GM12878 (cell line): Measurements from ENCODE around the gene TRIM47. TPM values are rescaled to one million over a fixed set of nuclear protein-coding genes. Genes with fewer than 3 reads are reported as not detected.

Source experiments
- ATAC-seq: fragments of 200-7000 bp; cut with Tn5 transposase; 3 replicates; pipeline ENCODE4 v1.9.1; 2020; ENCODE audit warnings: mild to moderate bottlenecking, moderate library complexity
- BruUV-seq: library from RNA; stranded (reverse); fragments of 400-500 nt; replicated peaks from 2 replicates; lab custom pipeline; 2021; lab: Mats Ljungman, UMichigan
- CTCF ChIA-PET: fragments of 300-600 bp; sonication (Branson Sonifier 250); formaldehyde crosslinking; extraction: SDS; loops from one replicate; lab custom pipeline; 2021; ENCODE audit warnings: inconsistent platforms; lab: Yijun Ruan, JAX
- POLR2A ChIA-PET: fragments of 350-600 bp; formaldehyde crosslinking; extraction: SDS; loops from one replicate; lab custom pipeline; 2021; ENCODE audit warnings: inconsistent platforms; lab: Charles Lee
- RAD21 ChIA-PET: fragments of 300-600 bp; sonication (Branson Sonifier 250); formaldehyde crosslinking; loops from one replicate; lab custom pipeline; 2023; ENCODE audit warnings: antibody characterized with exemption; ENCODE audit not compliant: unreplicated experiment; lab: Charles Lee
- SMC1A ChIA-PET: fragments of 300-600 bp; sonication (Branson Sonifier 250); formaldehyde crosslinking; loops from one replicate; lab custom pipeline; 2023; ENCODE audit not compliant: unreplicated experiment, uncharacterized antibody; lab: Charles Lee
- DNase-seq: peaks from one replicate; pipeline ENCODE4 v3.0.0-alpha.2; 2011; ENCODE audit warnings: low read depth, low spot score
- FAIRE-seq: peaks from 3 replicates; lab custom pipeline; 2011; peaks lifted over from hg19 to GRCh38; lab: Jason Lieb, UNC
- H2AFZ ChIP-seq: 2 replicates; pipeline ENCODE4 v1.6.0; 2011; ENCODE audit warnings: low read depth, low read length, control low read depth; ENCODE audit not compliant: control insufficient read depth
- H3K27ac ChIP-seq: 2 replicates; pipeline ENCODE4 v1.5.1; 2011; ENCODE audit warnings: control low read depth; ENCODE audit not compliant: control insufficient read depth, insufficient read depth
- H3K27me3 ChIP-seq, 2 experiments: replicated peaks in 1 of 2; 2 replicates each; pipeline versions ENCODE4 v1.6.0 to v1.6.1; 2011; ENCODE audit warnings: low read length in 1 of 2; ENCODE audit not compliant: control insufficient read depth in 2 of 2, insufficient read depth in 2 of 2
- H3K36me3 ChIP-seq, 2 experiments: 2 replicates each; pipeline ENCODE4 v1.5.1; 2011; ENCODE audit warnings: low read length in 1 of 2; ENCODE audit not compliant: control insufficient read depth in 2 of 2, insufficient read depth in 2 of 2
- H3K4me1 ChIP-seq: 2 replicates; pipeline ENCODE4 v1.6.1; 2011; ENCODE audit warnings: mild to moderate bottlenecking, low read length, moderate library complexity, mixed read lengths; ENCODE audit not compliant: control insufficient read depth, insufficient read depth
- H3K4me2 ChIP-seq: 2 replicates; pipeline ENCODE4 v1.6.0; 2011; ENCODE audit warnings: control low read depth; ENCODE audit not compliant: control insufficient read depth, insufficient read depth
- H3K4me3 ChIP-seq: fragments of 200-600 bp; sonication (generic); 2 replicates; pipeline ENCODE4 v1.5.1; 2016
- H3K79me2 ChIP-seq: 2 replicates; pipeline ENCODE4 v1.6.0; 2011; ENCODE audit warnings: low read length; ENCODE audit not compliant: control insufficient read depth, insufficient read depth
- H3K9ac ChIP-seq: 2 replicates; pipeline ENCODE4 v1.8.0; 2011; ENCODE audit warnings: low read length, control low read depth, mixed read lengths; ENCODE audit not compliant: control insufficient read depth, insufficient read depth
- H3K9me3 ChIP-seq: replicated peaks from 3 replicates; pipeline ENCODE4 v1.5.1; 2011; ENCODE audit warnings: mild to moderate bottlenecking, low read length; ENCODE audit not compliant: control insufficient read depth, insufficient read depth
- H4K20me1 ChIP-seq: 2 replicates; pipeline ENCODE4 v1.6.0; 2011; ENCODE audit not compliant: control insufficient read depth, insufficient read depth
- HCFC1 ChIP-seq: fragments of 150-350 bp; IDR thresholded peaks from 2 replicates; pipeline ENCODE4 v1.6.1; 2014; ENCODE audit warnings: low read length
- IKZF1 ChIP-seq: fragments of 450-650 bp; conservative IDR thresholded peaks from 2 replicates; pipeline ENCODE4 v1.6.1; 2017; ENCODE audit warnings: antibody characterized with exemption, mild to moderate bottlenecking
- JUNB ChIP-seq: IDR thresholded peaks from 2 replicates; pipeline ENCODE4 v1.6.1; 2016; ENCODE audit warnings: antibody characterized with exemption, mild to moderate bottlenecking
- KDM1A ChIP-seq: fragments of 200-600 bp; sonication (generic); IDR thresholded peaks from 2 replicates; pipeline ENCODE4 v1.6.1; 2016; ENCODE audit warnings: borderline replicate concordance
- MEF2B ChIP-seq: fragments of 450-650 bp; IDR thresholded peaks from 2 replicates; pipeline ENCODE4 v1.6.1; 2018; ENCODE audit warnings: mild to moderate bottlenecking, moderate library complexity; ENCODE audit not compliant: partially characterized antibody, poor library complexity, severe bottlenecking
- MTA2 ChIP-seq: fragments of 450-650 bp; IDR thresholded peaks from 2 replicates; pipeline ENCODE4 v1.6.1; 2016; ENCODE audit warnings: low read depth, mild to moderate bottlenecking, moderate library complexity
- RAD21 ChIP-seq: IDR thresholded peaks from 2 replicates; pipeline ENCODE4 v1.6.1; 2011; ENCODE audit warnings: mild to moderate bottlenecking, low read depth, low read length, moderate library complexity; ENCODE audit not compliant: insufficient read depth
- RUNX3 ChIP-seq: IDR thresholded peaks from 2 replicates; pipeline ENCODE4 v1.6.1; 2012; ENCODE audit warnings: low read length, inconsistent platforms
- YBX1 ChIP-seq: fragments of 450-650 bp; IDR thresholded peaks from 2 replicates; pipeline ENCODE4 v1.6.1; 2016; ENCODE audit warnings: antibody characterized with exemption
- ZNF207 ChIP-seq: fragments of 450-650 bp; IDR thresholded peaks from 2 replicates; pipeline ENCODE4 v1.6.1; 2014; ENCODE audit warnings: antibody characterized with exemption, mild to moderate bottlenecking, borderline replicate concordance
- WGBS: methylation state at CpG from one replicate; pipeline ENCODE4 v1.1.6; 2016; ENCODE audit warnings: low lambda C conversion rate; ENCODE audit not compliant: insufficient replicate concordance, insufficient coverage; ENCODE audit errors: missing lambda C conversion rate; 5-methylcytosine and 5-hydroxymethylcytosine counted together
- in situ Hi-C: fragments of 300-500 bp; cut with MboI; formaldehyde crosslinking; loops from 9 replicates; pipeline ENCODE4 v1.14.3; 2018; ENCODE audit warnings: mixed read lengths
- intact Hi-C: fragments of 100-400 bp; cut with micrococcal nuclease; formaldehyde crosslinking; loops from one replicate; pipeline ENCODE4 v1.14.2; 2022; ENCODE audit not compliant: unreplicated experiment
- polyA plus RNA-seq, 11 experiments: library from polyadenylated mRNA; depleted of rRNA in 4 of 11; unstranded in 6 of 11; stranded (reverse) in 5 of 11; fragments of >200 nt; fragmentation: Nextera tagmentation in 4 of 11; fragmentation: Illumina TruSeq in 1 of 11; extraction: Ambion mirVana in 4 of 11; extraction: Trizol in 1 of 11; gene quantifications; 1 replicate in 1 of 11; 2 replicates in 10 of 11; pipeline versions ENCODE4 v1.2.1 to v1.2.3, GENCODE V29; 2011 to 2016; ENCODE audit warnings: inconsistent platforms in 2 of 11, missing spikeins in 2 of 11, low read depth in 1 of 11
- total RNA-seq, 4 experiments: library from RNA; depleted of rRNA in 3 of 4; stranded (reverse); fragments of >200 nt in 3 of 4; fragmentation: Illumina TruSeq in 1 of 4; extraction: Trizol in 1 of 4; gene quantifications; 2 replicates each; pipeline versions ENCODE4 v1.2.1 to v1.2.3, GENCODE V29; 2013 to 2021
- TF ChIP-seq, protein P1 (sequence below): fragments of 450-650 bp; IDR thresholded peaks from 2 replicates; pipeline ENCODE4 v1.6.1; 2017; ENCODE audit warnings: borderline replicate concordance
- TF ChIP-seq, protein P2 (sequence below): IDR thresholded peaks from 2 replicates; pipeline ENCODE4 v1.6.1; 2012; ENCODE audit warnings: low read depth, low read length, improper control_type of control experiment
- TF ChIP-seq, protein P3 (sequence below): fragments of 450-650 bp; IDR thresholded peaks from 2 replicates; pipeline ENCODE4 v1.6.1; 2017; ENCODE audit warnings: antibody characterized with exemption, mild to moderate bottlenecking, moderate library complexity
- TF ChIP-seq, protein P4 (sequence below): fragments of 450-650 bp; IDR thresholded peaks from 2 replicates; pipeline ENCODE4 v1.6.1; 2017; ENCODE audit warnings: mild to moderate bottlenecking

Gene TRIM47
- total and polyA plus RNA-seq, 10 of the 15 experiments (the other 5 are each of a cell fraction or from before 2014, with no cell fraction given), result 0.35 to 9.7 (median 5.3) TPM

DNA sequence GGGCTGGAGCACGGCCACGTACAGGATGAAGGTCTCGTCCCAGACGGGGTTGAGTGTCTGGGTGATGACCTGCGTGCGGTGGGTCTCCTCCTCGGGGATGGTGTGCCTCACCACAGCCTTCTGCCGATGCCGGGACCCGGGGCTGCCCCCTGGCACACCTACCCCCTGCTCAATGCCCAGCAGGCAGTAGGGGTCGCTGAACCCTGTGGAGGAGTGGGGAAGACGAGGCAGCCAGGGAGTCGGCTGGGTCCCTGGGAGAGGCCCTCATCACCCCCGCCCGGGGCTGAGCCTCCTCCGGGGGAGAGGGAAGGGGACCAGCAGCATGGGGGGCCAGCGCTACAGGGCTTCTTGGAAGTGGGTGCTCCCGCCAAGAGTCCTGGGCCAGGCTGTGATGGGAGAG is 36.0 kb downstream of the TRIM47 start (continued):
- TF ChIP-seq, protein P1, sequence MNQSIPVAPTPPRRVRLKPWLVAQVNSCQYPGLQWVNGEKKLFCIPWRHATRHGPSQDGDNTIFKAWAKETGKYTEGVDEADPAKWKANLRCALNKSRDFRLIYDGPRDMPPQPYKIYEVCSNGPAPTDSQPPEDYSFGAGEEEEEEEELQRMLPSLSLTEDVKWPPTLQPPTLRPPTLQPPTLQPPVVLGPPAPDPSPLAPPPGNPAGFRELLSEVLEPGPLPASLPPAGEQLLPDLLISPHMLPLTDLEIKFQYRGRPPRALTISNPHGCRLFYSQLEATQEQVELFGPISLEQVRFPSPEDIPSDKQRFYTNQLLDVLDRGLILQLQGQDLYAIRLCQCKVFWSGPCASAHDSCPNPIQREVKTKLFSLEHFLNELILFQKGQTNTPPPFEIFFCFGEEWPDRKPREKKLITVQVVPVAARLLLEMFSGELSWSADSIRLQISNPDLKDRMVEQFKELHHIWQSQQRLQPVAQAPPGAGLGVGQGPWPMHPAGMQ, result no peak

DNA sequence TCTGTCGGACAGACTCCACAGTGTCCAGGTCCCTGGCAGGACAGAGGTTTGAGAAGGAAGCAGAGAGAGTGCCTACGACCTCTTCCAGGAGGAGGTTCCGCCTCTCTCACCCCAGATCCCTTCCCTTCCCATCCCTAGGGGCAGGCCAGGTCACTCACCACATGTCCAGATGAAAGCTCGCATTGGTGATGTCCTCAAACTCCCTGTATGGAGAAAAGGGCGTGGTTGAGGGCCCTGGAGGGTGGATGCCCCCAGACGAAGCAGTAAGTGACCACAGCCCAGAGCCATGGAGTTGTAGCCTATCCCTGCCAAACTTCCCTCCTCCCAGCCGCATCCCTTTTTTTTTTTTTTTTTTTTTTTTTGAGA is 37.6 kb downstream of the TRIM47 start:
- TF ChIP-seq, protein P2, sequence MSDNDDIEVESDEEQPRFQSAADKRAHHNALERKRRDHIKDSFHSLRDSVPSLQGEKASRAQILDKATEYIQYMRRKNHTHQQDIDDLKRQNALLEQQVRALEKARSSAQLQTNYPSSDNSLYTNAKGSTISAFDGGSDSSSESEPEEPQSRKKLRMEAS, result no peak
- TF ChIP-seq MTA2 (no peak), MEF2B (no peak), JUNB (no peak), RUNX3 (no peak), RAD21 (no peak), IKZF1 (no peak), HCFC1 (no peak), ZNF207 (no peak), KDM1A (no peak), YBX1 (no peak)
- TF ChIP-seq, protein P3, sequence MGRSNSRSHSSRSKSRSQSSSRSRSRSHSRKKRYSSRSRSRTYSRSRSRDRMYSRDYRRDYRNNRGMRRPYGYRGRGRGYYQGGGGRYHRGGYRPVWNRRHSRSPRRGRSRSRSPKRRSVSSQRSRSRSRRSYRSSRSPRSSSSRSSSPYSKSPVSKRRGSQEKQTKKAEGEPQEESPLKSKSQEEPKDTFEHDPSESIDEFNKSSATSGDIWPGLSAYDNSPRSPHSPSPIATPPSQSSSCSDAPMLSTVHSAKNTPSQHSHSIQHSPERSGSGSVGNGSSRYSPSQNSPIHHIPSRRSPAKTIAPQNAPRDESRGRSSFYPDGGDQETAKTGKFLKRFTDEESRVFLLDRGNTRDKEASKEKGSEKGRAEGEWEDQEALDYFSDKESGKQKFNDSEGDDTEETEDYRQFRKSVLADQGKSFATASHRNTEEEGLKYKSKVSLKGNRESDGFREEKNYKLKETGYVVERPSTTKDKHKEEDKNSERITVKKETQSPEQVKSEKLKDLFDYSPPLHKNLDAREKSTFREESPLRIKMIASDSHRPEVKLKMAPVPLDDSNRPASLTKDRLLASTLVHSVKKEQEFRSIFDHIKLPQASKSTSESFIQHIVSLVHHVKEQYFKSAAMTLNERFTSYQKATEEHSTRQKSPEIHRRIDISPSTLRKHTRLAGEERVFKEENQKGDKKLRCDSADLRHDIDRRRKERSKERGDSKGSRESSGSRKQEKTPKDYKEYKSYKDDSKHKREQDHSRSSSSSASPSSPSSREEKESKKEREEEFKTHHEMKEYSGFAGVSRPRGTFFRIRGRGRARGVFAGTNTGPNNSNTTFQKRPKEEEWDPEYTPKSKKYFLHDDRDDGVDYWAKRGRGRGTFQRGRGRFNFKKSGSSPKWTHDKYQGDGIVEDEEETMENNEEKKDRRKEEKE, result no peak
- TF ChIP-seq, protein P4, sequence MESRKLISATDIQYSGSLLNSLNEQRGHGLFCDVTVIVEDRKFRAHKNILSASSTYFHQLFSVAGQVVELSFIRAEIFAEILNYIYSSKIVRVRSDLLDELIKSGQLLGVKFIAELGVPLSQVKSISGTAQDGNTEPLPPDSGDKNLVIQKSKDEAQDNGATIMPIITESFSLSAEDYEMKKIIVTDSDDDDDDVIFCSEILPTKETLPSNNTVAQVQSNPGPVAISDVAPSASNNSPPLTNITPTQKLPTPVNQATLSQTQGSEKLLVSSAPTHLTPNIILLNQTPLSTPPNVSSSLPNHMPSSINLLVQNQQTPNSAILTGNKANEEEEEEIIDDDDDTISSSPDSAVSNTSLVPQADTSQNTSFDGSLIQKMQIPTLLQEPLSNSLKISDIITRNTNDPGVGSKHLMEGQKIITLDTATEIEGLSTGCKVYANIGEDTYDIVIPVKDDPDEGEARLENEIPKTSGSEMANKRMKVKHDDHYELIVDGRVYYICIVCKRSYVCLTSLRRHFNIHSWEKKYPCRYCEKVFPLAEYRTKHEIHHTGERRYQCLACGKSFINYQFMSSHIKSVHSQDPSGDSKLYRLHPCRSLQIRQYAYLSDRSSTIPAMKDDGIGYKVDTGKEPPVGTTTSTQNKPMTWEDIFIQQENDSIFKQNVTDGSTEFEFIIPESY, result no peak
- no peaks in the 10 kb centered on the region for H3K27me3 ChIP-seq
- H3K79me2 ChIP-seq, result peaks cover 18% of the 10 kb centered on the region
- ChIA-PET RAD21 (interaction anchor here (0.6 kb wide), 1 partner anchor 39 kb away, joined by 3 read pairs; no protein-coding TSS in a partner anchor), POLR2A (no interaction called here), SMC1A (interaction anchor here (0.9 kb wide), 1 partner anchor 61 kb away, joined by 4 read pairs; a partner anchor contains a TSS), CTCF (interaction anchor here (0.8 kb wide), 1 partner anchor 7 kb away, joined by 3 read pairs; no protein-coding TSS in a partner anchor)
- no peak overlapping the region for H3K4me2 ChIP-seq
- no peak overlapping the region for H3K27ac ChIP-seq
- no peaks in the 10 kb centered on the region for H4K20me1 ChIP-seq
- peaks cover 11% of the 10 kb centered on the region for H3K4me1 ChIP-seq
- WGBS, result 67% methylated on average over 4 of the region's 7 CpGs
- DNase-seq (no peak), FAIRE-seq (no peak), ATAC-seq (no peak)
- H3K36me3 ChIP-seq, result peaks cover 0 to under 1% of the 10 kb centered on the region in 2 experiments
- intact Hi-C loops (no loop called here), in situ Hi-C loops (no loop called here)
- H3K9ac ChIP-seq, result no peak overlapping the region
- no peaks in the 10 kb centered on the region for H3K9me3 ChIP-seq
- no peak overlapping the region for H2AFZ ChIP-seq
- H3K4me3 ChIP-seq, result no peak overlapping the region
- BruUV-seq, result no TSS peak
